H1 (cell line): ENCODE data around the gene ACAP3. TPM values are rescaled to one million over a fixed set of nuclear protein-coding genes. Genes with fewer than 3 reads are reported as not detected.

ENCODE experiments used
- BACH1 ChIP-seq: IDR thresholded peaks from 2 replicates; pipeline ENCODE4 v1.6.1; 2012; ENCODE audit warnings: low read length, improper control_type of control experiment
- MAFK ChIP-seq: IDR thresholded peaks from 2 replicates; pipeline ENCODE4 v1.6.1; 2012; ENCODE audit warnings: low read depth, mild to moderate bottlenecking, improper control_type of control experiment, low read length
- SAP30 ChIP-seq: fragments of 300-600 bp; sonication (generic); IDR thresholded peaks from 2 replicates; pipeline ENCODE4 v1.7.1; 2012; ENCODE audit warnings: low read length, moderate library complexity, mild to moderate bottlenecking, inconsistent platforms; ENCODE audit not compliant: insufficient read depth, insufficient replicate concordance
- TAF1 ChIP-seq: IDR thresholded peaks from 2 replicates; pipeline ENCODE4 v1.6.1; 2011; ENCODE audit warnings: mild to moderate bottlenecking, low read depth, low read length
- TCF12 ChIP-seq: IDR thresholded peaks from 2 replicates; pipeline ENCODE4 v1.6.1; 2011; ENCODE audit warnings: low read depth, mild to moderate bottlenecking, low read length
- YY1 ChIP-seq: IDR thresholded peaks from 2 replicates; pipeline ENCODE4 v1.6.1; 2011; ENCODE audit warnings: low read depth, mild to moderate bottlenecking, low read length
- polyA plus RNA-seq, 7 experiments: library from polyadenylated mRNA; depleted of rRNA in 3 of 7; stranded (reverse) in 5 of 7; unstranded in 2 of 7; fragments of >200 nt in 5 of 7; fragments of 200-250 nt in 2 of 7; gene quantifications; 1 replicate in 5 of 7; 2 replicates in 1 of 7; 4 replicates in 1 of 7; pipeline versions ENCODE4 v1.2.1 to v1.2.3, GENCODE V29; 2011 to 2013; ENCODE audit warnings: missing spikeins in 2 of 7, mixed read lengths in 2 of 7
- total RNA-seq: library from RNA; stranded (reverse); fragmentation: NEBNext Ultra II Directional; extraction: Animal tissue kit (Norgen Biotek cat#: 25700); gene quantifications from 2 replicates; pipeline ENCODE4 v1.2.1, GENCODE V29; 2021

ACAP3 gene
- total and polyA plus RNA-seq, 2 of the 8 experiments (the other 6 are each of a cell fraction or from before 2014, with no cell fraction given): 14.8 to 28.3 TPM

GRCh38 chr1:1305300-1306069, 2.2 kb downstream of the ACAP3 start (continued):
- TF ChIP-seq SAP30: no peak
- no peak for TF ChIP-seq TAF1
- TF ChIP-seq YY1: no peak
- TF ChIP-seq MAFK: peak; percentile 17; the same call in 1 of the 2 replicates
- peak; percentile 55; the same call in 1 of the 2 replicates for TF ChIP-seq BACH1
- TF ChIP-seq TCF12: no peak
